K562 (cell line): ENCODE results near the gene CERS6. TPM values are rescaled to one million over a fixed set of nuclear protein-coding genes. Genes with fewer than 3 reads are reported as not detected.

Experiments
- ATAC-seq: fragments of 200-7000 bp; cut with Tn5 transposase; 3 replicates; pipeline ENCODE4 v1.9.1; 2020; ENCODE audit warnings: moderate library complexity
- BruUV-seq: library from RNA; stranded (reverse); fragments of 400-500 nt; replicated peaks from 2 replicates; lab custom pipeline; 2021; lab: Mats Ljungman, UMichigan
- CTCF ChIA-PET: fragments of 300-600 bp; formaldehyde crosslinking; extraction: SDS; loops from one replicate; lab custom pipeline; 2021; ENCODE audit warnings: low intra/inter-chr PET ratio; lab: Yijun Ruan, JAX
- POLR2A ChIA-PET: fragments of 300-600, 350-650 bp; sonication (Branson Sonifier 250); formaldehyde crosslinking; extraction: SDS; loops from one replicate; lab custom pipeline; 2021; ENCODE audit warnings: antibody characterized with exemption, inconsistent platforms; lab: Yijun Ruan, JAX
- DNase-seq, 4 experiments: peaks; one replicate each; pipeline versions ENCODE4 v3.0.0 to v3.0.0-alpha.2; 2011 to 2018; ENCODE audit warnings: low spot score in 3 of 4, mixed read lengths in 3 of 4; ENCODE audit errors: extremely low read depth in 1 of 4
- FAIRE-seq: peaks from 2 replicates; lab custom pipeline; 2011; peaks lifted over from hg19 to GRCh38; lab: Jason Lieb, UNC
- H2AFZ ChIP-seq: 2 replicates; pipeline ENCODE4 v1.6.0; 2011; ENCODE audit warnings: low read depth, low read length, control low read depth, inconsistent platforms
- H3K27ac ChIP-seq: fragments of 200-600 bp; 3 replicates; pipeline ENCODE4 v1.8.0; 2011; ENCODE audit warnings: low read depth, mild to moderate bottlenecking, control low read depth, inconsistent platforms, low read length, moderate library complexity, mixed read lengths; ENCODE audit errors: extremely low read depth
- H3K27me3 ChIP-seq, 2 experiments: fragments of 300-600 bp in 1 of 2; 2 replicates in 1 of 2; 3 replicates in 1 of 2; pipeline versions ENCODE4 v1.6.0 to v1.8.0; 2011; ENCODE audit warnings: inconsistent platforms in 2 of 2, low read length in 2 of 2, mild to moderate bottlenecking in 1 of 2, mixed read lengths in 1 of 2, moderate library complexity in 1 of 2; ENCODE audit not compliant: control insufficient read depth in 2 of 2, insufficient read depth in 2 of 2
- H3K36me3 ChIP-seq: fragments of 300-600 bp; 3 replicates; pipeline ENCODE4 v1.8.0; 2011; ENCODE audit warnings: mild to moderate bottlenecking, low read length, inconsistent platforms; ENCODE audit not compliant: control insufficient read depth, insufficient read depth
- H3K4me1 ChIP-seq, 2 experiments: fragments of 200-600 bp in 1 of 2; replicated peaks in 1 of 2; 2 replicates in 1 of 2; 3 replicates in 1 of 2; pipeline versions ENCODE4 v1.5.1 to v1.8.0; 2011; ENCODE audit warnings: inconsistent platforms in 2 of 2, low read length in 2 of 2, mild to moderate bottlenecking in 1 of 2, mixed read lengths in 1 of 2, moderate library complexity in 1 of 2; ENCODE audit not compliant: control insufficient read depth in 2 of 2, insufficient read depth in 2 of 2
- H3K4me2 ChIP-seq: 2 replicates; pipeline ENCODE4 v1.6.1; 2011; ENCODE audit warnings: low read length, control low read depth, inconsistent platforms, mixed read lengths; ENCODE audit not compliant: insufficient read depth
- H3K4me3 ChIP-seq: fragments of 200-600 bp; sonication (generic), shearing (Covaris generic); 2 replicates; pipeline ENCODE4 v1.5.1; 2016; ENCODE audit warnings: control low read depth, inconsistent platforms
- H3K79me2 ChIP-seq: fragments of 200-600 bp; 3 replicates; pipeline ENCODE4 v1.8.0; 2011; ENCODE audit warnings: low read length, inconsistent platforms; ENCODE audit not compliant: control insufficient read depth, insufficient read depth
- H3K9ac ChIP-seq, 2 experiments: 2 replicates each; pipeline versions ENCODE4 v1.6.0 to v1.6.1; 2011; ENCODE audit warnings: low read depth in 2 of 2, low read length in 2 of 2, control low read depth in 1 of 2, inconsistent platforms in 1 of 2, mild to moderate bottlenecking in 1 of 2, mixed read lengths in 1 of 2; ENCODE audit not compliant: insufficient read depth in 1 of 2
- H3K9me1 ChIP-seq: one replicate; pipeline ENCODE4 v1.6.0; 2011; ENCODE audit warnings: inconsistent platforms, mild to moderate bottlenecking, low read length, moderate library complexity; ENCODE audit not compliant: control insufficient read depth, insufficient read depth
- H3K9me3 ChIP-seq: replicated peaks from 2 replicates; pipeline ENCODE4 v1.5.1; 2011; ENCODE audit warnings: low read depth, low read length, inconsistent platforms; ENCODE audit not compliant: control insufficient read depth, insufficient read depth
- H4K20me1 ChIP-seq: replicated peaks from 2 replicates; pipeline ENCODE4 v1.6.1; 2011; ENCODE audit warnings: low read length, inconsistent platforms, mixed read lengths; ENCODE audit not compliant: control insufficient read depth, insufficient read depth
- BRCA1 ChIP-seq, 2 experiments: fragments of 450-650 bp in 1 of 2; sonication (generic) in 1 of 2; formaldehyde crosslinking in 1 of 2; IDR thresholded peaks; 2 replicates each; pipeline versions ENCODE4 v1.5.0 to v1.6.1; 2017 to 2020; ENCODE audit warnings: mild to moderate bottlenecking in 1 of 2, missing genetic modification reagents in 1 of 2
- CEBPG ChIP-seq, 3 experiments: fragments of 200-800 bp in 1 of 3; sonication (Bioruptor generic) in 1 of 3; sonication (generic) in 1 of 3; formaldehyde crosslinking in 1 of 3; IDR thresholded peaks in 2 of 3; conservative IDR thresholded peaks in 1 of 3; 2 replicates each; pipeline versions ENCODE4 v1.6.1 to v1.8.0; 2016 to 2022; ENCODE audit warnings: missing compliant biosample characterization in 2 of 3, missing genetic modification characterization in 2 of 3, mild to moderate bottlenecking in 1 of 3, missing genetic modification reagents in 1 of 3
- ELF1 ChIP-seq: fragments of 200-800 bp; sonication (Bioruptor generic); IDR thresholded peaks from 2 replicates; pipeline ENCODE4 v1.6.1; 2016; ENCODE audit warnings: missing genetic modification characterization, missing compliant biosample characterization
- MBD2 ChIP-seq: sonication (generic); IDR thresholded peaks from 2 replicates; pipeline ENCODE4 v1.6.1; 2016; ENCODE audit warnings: low read depth, borderline replicate concordance
- PHB2 ChIP-seq: fragments of 450-650 bp; IDR thresholded peaks from 2 replicates; pipeline ENCODE4 v1.6.1; 2017; ENCODE audit warnings: low read depth
- RHOXF2B ChIP-seq: fragments of 250-450 bp; sonication (Bioruptor Pico); conservative IDR thresholded peaks from 2 replicates; pipeline ENCODE4 v1.5.1; 2021
- SMARCC2 ChIP-seq: fragments of 450-650 bp; IDR thresholded peaks from 2 replicates; pipeline ENCODE4 v1.6.1; 2017; ENCODE audit warnings: antibody characterized with exemption, moderate library complexity, mild to moderate bottlenecking, low read depth
- ZNF57 ChIP-seq: fragments of 450-650 bp; formaldehyde crosslinking; IDR thresholded peaks from 2 replicates; pipeline ENCODE4 v1.4.0; 2020; ENCODE audit warnings: mild to moderate bottlenecking, moderate library complexity
- WGBS: fragments of 100-300 bp; shearing (Covaris generic); methylation state at CpG from one replicate; pipeline ENCODE4 v1.1.6; 2016; ENCODE audit warnings: low coverage, mixed read lengths; ENCODE audit not compliant: insufficient coverage; ENCODE audit errors: missing lambda C conversion rate; 5-methylcytosine and 5-hydroxymethylcytosine counted together
- in situ Hi-C: fragments of 300-500 bp; cut with MboI; formaldehyde crosslinking; loops from 4 replicates; pipeline ENCODE4 v1.15.0; 2018; ENCODE audit warnings: inconsistent platforms, mixed read lengths
- intact Hi-C: fragments of 100-400 bp; cut with micrococcal nuclease; formaldehyde crosslinking; loops from 2 replicates; pipeline ENCODE4 v1.14.2; 2022
- polyA plus RNA-seq, 8 experiments: library from polyadenylated mRNA; depleted of rRNA in 4 of 8; stranded (reverse) in 5 of 8; unstranded in 3 of 8; fragments of >200 nt; fragmentation: Nextera tagmentation in 2 of 8; fragmentation: Illumina TruSeq in 1 of 8; extraction: Ambion mirVana in 2 of 8; extraction: Trizol in 1 of 8; gene quantifications; 2 replicates each; pipeline versions ENCODE4 v1.2.1 to v1.2.3, GENCODE V29; 2011 to 2014; ENCODE audit warnings: inconsistent platforms in 1 of 8, missing spikeins in 1 of 8
- total RNA-seq, 7 experiments: library from RNA; depleted of rRNA in 6 of 7; stranded (reverse); fragments of >200 nt in 6 of 7; fragmentation: Illumina TruSeq in 2 of 7; extraction: Trizol in 2 of 7; gene quantifications; 2 replicates each; pipeline versions ENCODE4 v1.2.1 to v1.2.3, GENCODE V29; 2011 to 2021; ENCODE audit warnings: low replicate concordance in 1 of 7
- TF ChIP-seq, protein P1 (sequence below): fragments of 450-650 bp; IDR thresholded peaks from 2 replicates; pipeline ENCODE4 v1.6.1; 2016
- TF ChIP-seq, protein P2 (sequence below), 2 experiments: fragments of 450-650 bp in 1 of 2; sonication (generic) in 1 of 2; formaldehyde crosslinking in 1 of 2; IDR thresholded peaks in 1 of 2; conservative IDR thresholded peaks in 1 of 2; 2 replicates each; pipeline versions ENCODE4 v1.6.1 to v1.8.1; 2016 to 2023; ENCODE audit warnings: mild to moderate bottlenecking in 2 of 2, moderate library complexity in 2 of 2, inconsistent platforms in 1 of 2, missing genetic modification reagents in 1 of 2
- TF ChIP-seq, protein P3 (sequence below), 2 experiments: fragments of 450-650 bp in 1 of 2; IDR thresholded peaks; 2 replicates each; pipeline ENCODE4 v1.6.1; 2011 to 2017; ENCODE audit warnings: low read depth in 2 of 2, antibody characterized with exemption in 1 of 2, borderline replicate concordance in 1 of 2, low read length in 1 of 2, mild to moderate bottlenecking in 1 of 2, mixed read lengths in 1 of 2; ENCODE audit not compliant: control insufficient read depth in 1 of 2
- TF ChIP-seq, protein P4 (sequence below): sonication (generic); formaldehyde crosslinking; IDR thresholded peaks from 2 replicates; pipeline ENCODE4 v1.5.0; 2020; ENCODE audit warnings: missing genetic modification reagents

The CERS6 gene
- total and polyA plus RNA-seq, 9 of the 15 experiments (the other 6 are each of a cell fraction or from before 2014, with no cell fraction given) = 1.6 to 13.6 (median 11.4) TPM

DNA sequence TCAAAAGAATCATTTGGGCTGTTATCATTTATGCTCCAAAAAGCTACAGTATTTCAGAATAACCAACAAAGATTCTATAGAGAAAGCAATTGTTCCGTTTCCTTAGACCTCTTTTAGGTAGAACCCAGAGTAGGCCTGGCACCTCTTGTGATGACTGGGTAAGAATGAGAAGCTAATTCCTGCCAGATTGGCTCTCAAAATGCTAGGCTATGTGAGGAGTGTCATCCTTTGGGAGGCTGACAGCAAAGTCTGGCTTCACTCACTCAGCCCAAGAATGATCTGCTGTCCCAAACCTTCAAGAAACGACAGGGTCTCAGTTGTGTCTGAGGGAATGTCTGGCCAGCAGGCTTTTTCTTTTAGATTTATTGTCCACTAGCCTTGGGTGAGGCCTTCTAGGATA is 4.5 kb downstream of the CERS6 start (continued):
- TF ChIP-seq, protein P1, sequence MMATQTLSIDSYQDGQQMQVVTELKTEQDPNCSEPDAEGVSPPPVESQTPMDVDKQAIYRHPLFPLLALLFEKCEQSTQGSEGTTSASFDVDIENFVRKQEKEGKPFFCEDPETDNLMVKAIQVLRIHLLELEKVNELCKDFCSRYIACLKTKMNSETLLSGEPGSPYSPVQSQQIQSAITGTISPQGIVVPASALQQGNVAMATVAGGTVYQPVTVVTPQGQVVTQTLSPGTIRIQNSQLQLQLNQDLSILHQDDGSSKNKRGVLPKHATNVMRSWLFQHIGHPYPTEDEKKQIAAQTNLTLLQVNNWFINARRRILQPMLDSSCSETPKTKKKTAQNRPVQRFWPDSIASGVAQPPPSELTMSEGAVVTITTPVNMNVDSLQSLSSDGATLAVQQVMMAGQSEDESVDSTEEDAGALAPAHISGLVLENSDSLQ = no peak
- no peak for TF ChIP-seq ZNF57 (CRISPR knock-in tag)
- TF ChIP-seq RHOXF2B = no peak
- TF ChIP-seq PHB2 = no peak
- TF ChIP-seq ELF1 (tag) = no peak

DNA sequence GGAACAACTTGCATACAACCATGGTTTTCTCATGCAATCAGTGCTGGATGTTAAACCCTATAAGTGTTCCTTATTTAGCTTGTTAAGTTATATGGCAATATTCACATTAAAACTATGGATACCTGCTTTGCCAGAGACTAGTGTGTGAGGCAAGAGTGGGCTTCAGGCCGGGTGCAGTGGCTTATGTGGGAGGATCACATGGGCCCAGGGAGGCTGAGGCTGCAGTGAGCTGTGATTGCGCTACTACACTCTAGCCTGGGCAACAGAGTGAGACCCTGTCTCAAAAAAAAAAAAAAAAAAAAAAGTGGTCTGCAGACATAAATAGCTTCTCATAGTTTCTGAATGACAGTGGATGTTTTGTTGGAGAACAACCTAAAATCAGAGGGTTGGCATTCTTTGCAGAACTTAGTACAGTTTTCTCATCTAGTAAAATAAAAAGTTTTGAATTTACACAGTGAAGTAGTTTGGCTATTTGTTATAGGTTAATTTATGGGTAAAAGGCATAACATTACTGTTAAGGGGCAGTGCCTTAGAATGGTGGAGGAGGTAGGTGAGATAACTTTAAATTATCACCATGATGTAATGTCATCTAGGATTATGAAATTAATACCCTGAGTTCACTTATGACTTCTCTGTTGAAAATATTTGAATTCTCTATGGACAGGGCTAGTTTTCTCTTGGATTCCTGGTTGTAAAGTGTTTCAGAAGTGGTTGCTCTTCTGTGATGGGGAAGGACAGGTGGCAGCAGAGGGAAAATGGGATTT is 5.3 kb downstream of the CERS6 start:
- H3K9me1 ChIP-seq = no peaks in the 10 kb centered on the region
- no peak overlapping the region for H3K4me2 ChIP-seq
- no TSS peak for BruUV-seq
- DNase-seq = no peak
- CTCF ChIA-PET = interaction anchor here (0.6 kb wide), 1 partner anchor 23 kb away, joined by 3 read pairs; no protein-coding TSS in a partner anchor
- in situ Hi-C loops (no loop called here), intact Hi-C loops (no loop called here)
- POLR2A ChIA-PET = interaction anchor here (0.7 to 1.6 kb wide), 4 partner anchors 8 to 29 kb away, joined by 3 to 7 read pairs (median 4); no protein-coding TSS in a partner anchor
- peaks cover 8 to 10% of the 10 kb centered on the region in 2 experiments; a peak in 3 of 5 replicates for H3K4me1 ChIP-seq
- H3K9ac ChIP-seq = no peak overlapping the region
- no peak overlapping the region for H2AFZ ChIP-seq
- no peak overlapping the region for H3K4me3 ChIP-seq
- no peak for FAIRE-seq
- H3K27ac ChIP-seq = no peak overlapping the region
- H3K36me3 ChIP-seq = no peaks in the 10 kb centered on the region
- peaks cover 64% of the 10 kb centered on the region for H3K79me2 ChIP-seq
- 0 out of 2 replicates have a peak, but pooled peaks cover 2% of the 10 kb centered on the region for H4K20me1 ChIP-seq
- ATAC-seq = no peak
- 40% methylated on average over 2 of the region's 2 CpGs for WGBS
- no peaks in the 10 kb centered on the region for H3K27me3 ChIP-seq
- no peaks in the 10 kb centered on the region for H3K9me3 ChIP-seq
- TF ChIP-seq, protein P2, sequence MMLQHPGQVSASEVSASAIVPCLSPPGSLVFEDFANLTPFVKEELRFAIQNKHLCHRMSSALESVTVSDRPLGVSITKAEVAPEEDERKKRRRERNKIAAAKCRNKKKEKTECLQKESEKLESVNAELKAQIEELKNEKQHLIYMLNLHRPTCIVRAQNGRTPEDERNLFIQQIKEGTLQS (IDR thresholded peaks at IDR 0.05) = 0 out of 2 replicates have a peak, but pooled peaks have one; percentile 10
- TF ChIP-seq, protein P2 (CRISPR knock-in tag; conservative IDR thresholded peaks at IDR 0.05) = no peak
- TF ChIP-seq BRCA1 (IDR thresholded peaks at IDR 0.05) (no peak), BRCA1 (CRISPR knock-in tag; IDR thresholded peaks at IDR 0.05) (no peak), CEBPG (CRISPR knock-in tag; IDR thresholded peaks at IDR 0.05) (no peak), CEBPG (tag; conservative IDR thresholded peaks at IDR 0.05 in 1 of 2, IDR thresholded peaks at IDR 0.05 in 1 of 2) (peak; percentile 61 to 63), MBD2 (no peak), SMARCC2 (no peak)
- TF ChIP-seq, protein P3, sequence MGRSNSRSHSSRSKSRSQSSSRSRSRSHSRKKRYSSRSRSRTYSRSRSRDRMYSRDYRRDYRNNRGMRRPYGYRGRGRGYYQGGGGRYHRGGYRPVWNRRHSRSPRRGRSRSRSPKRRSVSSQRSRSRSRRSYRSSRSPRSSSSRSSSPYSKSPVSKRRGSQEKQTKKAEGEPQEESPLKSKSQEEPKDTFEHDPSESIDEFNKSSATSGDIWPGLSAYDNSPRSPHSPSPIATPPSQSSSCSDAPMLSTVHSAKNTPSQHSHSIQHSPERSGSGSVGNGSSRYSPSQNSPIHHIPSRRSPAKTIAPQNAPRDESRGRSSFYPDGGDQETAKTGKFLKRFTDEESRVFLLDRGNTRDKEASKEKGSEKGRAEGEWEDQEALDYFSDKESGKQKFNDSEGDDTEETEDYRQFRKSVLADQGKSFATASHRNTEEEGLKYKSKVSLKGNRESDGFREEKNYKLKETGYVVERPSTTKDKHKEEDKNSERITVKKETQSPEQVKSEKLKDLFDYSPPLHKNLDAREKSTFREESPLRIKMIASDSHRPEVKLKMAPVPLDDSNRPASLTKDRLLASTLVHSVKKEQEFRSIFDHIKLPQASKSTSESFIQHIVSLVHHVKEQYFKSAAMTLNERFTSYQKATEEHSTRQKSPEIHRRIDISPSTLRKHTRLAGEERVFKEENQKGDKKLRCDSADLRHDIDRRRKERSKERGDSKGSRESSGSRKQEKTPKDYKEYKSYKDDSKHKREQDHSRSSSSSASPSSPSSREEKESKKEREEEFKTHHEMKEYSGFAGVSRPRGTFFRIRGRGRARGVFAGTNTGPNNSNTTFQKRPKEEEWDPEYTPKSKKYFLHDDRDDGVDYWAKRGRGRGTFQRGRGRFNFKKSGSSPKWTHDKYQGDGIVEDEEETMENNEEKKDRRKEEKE (IDR thresholded peaks at IDR 0.05; ENCODE audit: borderline replicate concordance in 1 of 2, control insufficient read depth in 1 of 2, low read depth in 2 of 2, low read length in 1 of 2) = no peak
- TF ChIP-seq, protein P4, sequence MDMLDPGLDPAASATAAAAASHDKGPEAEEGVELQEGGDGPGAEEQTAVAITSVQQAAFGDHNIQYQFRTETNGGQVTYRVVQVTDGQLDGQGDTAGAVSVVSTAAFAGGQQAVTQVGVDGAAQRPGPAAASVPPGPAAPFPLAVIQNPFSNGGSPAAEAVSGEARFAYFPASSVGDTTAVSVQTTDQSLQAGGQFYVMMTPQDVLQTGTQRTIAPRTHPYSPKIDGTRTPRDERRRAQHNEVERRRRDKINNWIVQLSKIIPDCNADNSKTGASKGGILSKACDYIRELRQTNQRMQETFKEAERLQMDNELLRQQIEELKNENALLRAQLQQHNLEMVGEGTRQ (CRISPR knock-in tag) = no peak
